Measurements from ENCODE around the gene STAG1. TPM values are rescaled to one million over a fixed set of nuclear protein-coding genes. Genes with fewer than 3 reads are reported as not detected.
"Not testable (repeated sequence)": the region's sequence is repeated elsewhere in the genome, so short reads cannot be mapped to it uniquely, and the experiment has no call there.

STAG1 gene
- total RNA-seq, 1 experiment from 2014 or later, result 27.5 TPM

- not testable (repeated sequence) for DNase-seq (ENCODE audit: low read depth)
Measured at GRCh38 chr3:136514533-136514932, 237.6 kb downstream of the STAG1 start.

GRCh38 chr3:136513367-136513766 lies 238.8 kb downstream of the STAG1 start:
- no peak for DNase-seq (ENCODE audit: low read depth)

- no peak for DNase-seq (ENCODE audit: low read depth)
Measured at GRCh38 chr3:136512381-136512780, 239.8 kb downstream of the STAG1 start.

GRCh38 chr3:136505676-136506075 lies 246.5 kb downstream of the STAG1 start:
- DNase-seq (ENCODE audit: low read depth), result no peak

GRCh38 chr3:136503056-136503455 lies 249.1 kb downstream of the STAG1 start:
- DNase-seq (ENCODE audit: low read depth), result no peak

GRCh38 chr3:136498919-136499447 lies 253.2 kb downstream of the STAG1 start:
- no peak for DNase-seq (ENCODE audit: low read depth)

- no peak for DNase-seq (ENCODE audit: low read depth)
Measured at GRCh38 chr3:136495213-136495612, 257.0 kb downstream of the STAG1 start.

- DNase-seq (ENCODE audit: low read depth), result no peak
Measured at GRCh38 chr3:136490646-136491405, 261.4 kb downstream of the STAG1 start.

GRCh38 chr3:136485777-136486176 lies 266.4 kb downstream of the STAG1 start:
- DNase-seq (ENCODE audit: low read depth), result no peak

GRCh38 chr3:136476280-136476679 lies 275.9 kb downstream of the STAG1 start:
- peak; percentile 56 for DNase-seq (ENCODE audit: low read depth)

GRCh38 chr3:136474876-136475275 lies 277.3 kb downstream of the STAG1 start:
- not testable (repeated sequence) for DNase-seq (ENCODE audit: low read depth)

- DNase-seq (ENCODE audit: low read depth), result no peak
Measured at GRCh38 chr3:136473716-136474326, 278.4 kb downstream of the STAG1 start.

GRCh38 chr3:136465296-136465695 lies 286.9 kb downstream of the STAG1 start:
- DNase-seq (ENCODE audit: low read depth), result no peak

- DNase-seq (ENCODE audit: low read depth), result peak; percentile 75
Measured at GRCh38 chr3:136464502-136464901, 287.7 kb downstream of the STAG1 start.

GRCh38 chr3:136463170-136463569 lies 289.0 kb downstream of the STAG1 start:
- no peak for DNase-seq (ENCODE audit: low read depth)

GRCh38 chr3:136457793-136458192 lies 294.4 kb downstream of the STAG1 start:
- no peak for DNase-seq (ENCODE audit: low read depth)

- DNase-seq (ENCODE audit: low read depth), result no peak
Measured at GRCh38 chr3:136456196-136456595, 296.0 kb downstream of the STAG1 start.

GRCh38 chr3:136444581-136444980 lies 307.6 kb downstream of the STAG1 start:
- no peak for DNase-seq (ENCODE audit: low read depth)

- DNase-seq (ENCODE audit: low read depth), result no peak
Measured at GRCh38 chr3:136437043-136437442, 315.1 kb downstream of the STAG1 start.

GRCh38 chr3:136434429-136434828 lies 317.7 kb downstream of the STAG1 start:
- DNase-seq (ENCODE audit: low read depth), result no peak

- DNase-seq (ENCODE audit: low read depth), result no peak
Measured at GRCh38 chr3:136432685-136433084, 319.5 kb downstream of the STAG1 start.

GRCh38 chr3:136428167-136428566 lies 324.0 kb downstream of the STAG1 start:
- DNase-seq (ENCODE audit: low read depth), result no peak

GRCh38 chr3:136427236-136427635 lies 324.9 kb downstream of the STAG1 start:
- DNase-seq (ENCODE audit: low read depth), result no peak

Data from LHCN-M2 (cell line).